Stimulated activated CD8-positive, alpha-beta memory T cell treated with anti-CD3 and anti-CD28 coated beads, Interleukin-15, amount 100 ng/mL, for 4 hours (primary cell): ENCODE results near the gene DCTPP1.

Experiments
- DNase-seq, 2 donors: peaks; one replicate each; pipeline ENCODE4 v3.0.0-alpha.2; 2020; ENCODE audit warnings: low read depth in 2 of 2

The DCTPP1 gene

DNA sequence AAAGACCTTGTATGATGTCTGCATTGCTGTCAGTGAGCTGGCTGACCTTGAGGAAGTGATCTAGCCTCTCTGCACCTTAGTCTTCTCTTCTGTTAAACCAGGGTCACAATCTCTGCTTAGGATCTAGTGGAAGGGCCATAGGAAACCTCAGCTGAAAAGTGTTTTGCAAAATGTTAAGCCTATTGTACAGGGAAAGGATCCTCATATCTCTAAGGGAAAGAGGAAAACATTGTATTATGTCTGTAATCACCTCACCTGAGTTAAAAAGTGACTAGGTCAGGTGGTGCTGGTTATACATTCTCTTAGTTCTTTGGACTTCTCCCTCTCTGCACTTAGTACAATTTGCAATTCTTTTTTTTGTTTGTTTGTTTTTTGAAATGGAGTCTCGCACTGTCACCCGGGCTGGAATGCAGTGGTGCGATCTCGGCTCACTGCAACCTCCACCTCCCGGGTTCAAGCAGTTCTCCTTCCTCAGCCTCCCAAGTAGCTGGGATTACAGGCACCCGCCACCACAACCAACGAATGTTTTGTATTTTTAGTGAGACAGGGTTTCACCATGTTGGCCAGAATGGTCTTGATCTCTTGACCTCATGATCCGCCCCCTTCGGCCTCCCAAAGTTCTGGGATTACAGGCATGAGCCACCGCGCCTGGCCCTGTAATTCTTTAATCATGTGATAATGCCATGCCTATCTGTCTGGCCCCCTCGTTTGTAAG lies 17.8 kb upstream of the DCTPP1 start:
- no peak for DNase-seq

- no peak for DNase-seq
Measured at GRCh38 chr16:30446203-30446595, 16.4 kb upstream of the DCTPP1 start.

- peak; percentile 87 to 96 for DNase-seq
Measured at GRCh38 chr16:30445408-30446202, 15.8 kb upstream of the DCTPP1 start, which contains the start of gene SEPHS2. TSS of gene SEPHS2 (minus strand) at chr16:30445874. CDS start at chr16:30445727, 147 bp downstream.

DNA sequence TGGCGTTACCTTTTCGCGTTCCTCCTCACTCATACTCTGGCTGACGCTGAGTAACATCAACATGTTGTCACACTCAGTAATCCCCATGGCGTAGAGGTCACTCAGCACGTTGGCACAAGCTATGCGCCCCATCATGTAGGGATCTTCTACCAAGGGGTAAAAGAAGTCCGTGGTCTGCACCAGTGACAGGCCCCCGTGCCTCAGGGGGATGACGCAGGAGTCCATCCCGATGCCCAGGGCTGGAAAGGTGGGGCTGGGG lies 15.2 kb upstream of the DCTPP1 start:
- DNase-seq, result no peak

- no peak for DNase-seq
Measured at GRCh38 chr16:30444231-30445148, 14.7 kb upstream of the DCTPP1 start.

GRCh38 chr16:30443631-30444030 lies 13.8 kb upstream of the DCTPP1 start:
- no peak for DNase-seq

DNA sequence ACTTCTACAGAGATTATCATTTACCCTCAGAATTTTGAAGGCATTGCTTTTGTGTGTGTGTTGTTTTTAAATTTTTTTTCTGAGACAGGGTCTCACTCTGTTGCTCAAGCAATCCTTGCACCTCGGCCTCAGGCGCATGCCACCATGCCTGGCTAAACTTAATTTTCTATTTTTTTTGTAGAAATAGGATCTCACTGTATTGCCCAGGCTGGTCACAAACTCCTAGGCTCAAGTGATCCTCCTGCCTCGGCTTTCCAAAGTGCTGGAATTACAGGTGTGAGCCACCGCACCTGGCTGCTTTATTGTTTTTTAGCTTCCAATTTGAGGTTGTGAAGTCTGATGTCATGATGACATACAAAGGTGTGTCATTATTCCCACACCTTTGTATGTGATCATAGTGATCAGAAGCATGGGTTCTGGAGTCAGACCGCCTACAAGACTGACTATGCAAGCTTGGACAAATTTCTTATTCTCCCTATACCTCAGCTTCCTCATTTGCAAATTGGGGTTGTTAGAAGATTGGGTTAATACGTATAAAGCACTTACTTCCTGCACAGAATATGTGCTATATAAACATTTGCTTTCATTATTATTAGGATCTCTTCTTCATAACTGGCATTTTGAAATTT lies 10.0 kb upstream of the DCTPP1 start:
- no peak for DNase-seq

DNA sequence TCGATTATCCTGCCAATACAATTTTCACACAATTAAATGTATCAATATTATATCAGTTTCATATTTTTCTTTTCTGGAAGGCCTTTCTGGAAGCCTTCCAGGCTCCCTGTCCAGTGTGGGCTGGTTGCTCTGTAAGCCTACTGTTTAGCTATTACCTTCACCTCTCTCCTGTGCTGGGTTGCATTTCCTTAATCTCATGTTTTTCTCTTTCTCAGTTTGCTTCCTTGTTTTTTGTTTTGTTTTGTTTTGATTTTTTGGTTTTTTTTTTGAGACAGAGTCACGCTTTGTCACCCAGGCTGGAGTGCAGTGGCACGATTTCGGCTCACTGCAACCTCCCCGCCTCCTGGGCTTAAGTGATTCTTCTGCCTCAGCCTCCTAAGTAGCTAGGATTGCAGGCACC lies 9.0 kb upstream of the DCTPP1 start:
- no peak for DNase-seq

GRCh38 chr16:30437511-30438046 lies 7.7 kb upstream of the DCTPP1 start:
- no peak for DNase-seq

GRCh38 chr16:30434852-30435251 lies 5.0 kb upstream of the DCTPP1 start:
- DNase-seq, result no peak

- no peak for DNase-seq
Measured at GRCh38 chr16:30430428-30430970, 669 bp upstream of the DCTPP1 start.

DNA sequence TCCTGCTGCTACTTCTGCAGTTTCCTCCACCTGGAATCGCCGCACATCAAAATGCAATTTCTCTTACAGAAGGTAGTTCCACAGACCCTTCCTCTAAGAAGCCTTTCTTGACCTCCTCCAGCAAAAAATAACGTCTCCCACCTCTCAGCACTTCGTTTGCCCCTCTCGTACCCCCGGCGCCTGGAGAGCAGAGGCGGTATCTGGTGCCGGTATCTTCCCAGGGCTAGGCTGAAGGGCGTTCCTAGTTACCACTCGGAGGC lies 482 bp downstream of the DCTPP1 start:
- no peak for DNase-seq

DNA sequence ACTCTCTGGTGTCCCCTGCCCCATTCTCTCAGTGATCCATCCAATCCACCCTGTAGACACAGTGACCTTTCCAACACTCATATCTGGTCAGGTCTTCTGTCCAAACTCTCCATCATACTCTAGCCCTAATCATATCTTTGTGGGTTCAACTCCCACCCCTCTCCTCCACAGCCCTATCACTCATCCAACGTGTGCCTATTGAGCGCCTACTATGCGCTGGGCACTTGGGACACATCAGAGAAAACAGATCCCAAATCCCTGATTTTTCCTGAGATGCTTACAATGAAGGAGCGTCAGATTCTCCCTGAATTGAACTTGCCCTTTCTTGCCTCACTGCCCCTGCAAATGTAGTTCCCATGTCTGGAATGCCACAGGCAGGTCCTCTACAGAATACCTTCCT lies 1.8 kb downstream of the DCTPP1 start:
- DNase-seq, result no peak

DNA sequence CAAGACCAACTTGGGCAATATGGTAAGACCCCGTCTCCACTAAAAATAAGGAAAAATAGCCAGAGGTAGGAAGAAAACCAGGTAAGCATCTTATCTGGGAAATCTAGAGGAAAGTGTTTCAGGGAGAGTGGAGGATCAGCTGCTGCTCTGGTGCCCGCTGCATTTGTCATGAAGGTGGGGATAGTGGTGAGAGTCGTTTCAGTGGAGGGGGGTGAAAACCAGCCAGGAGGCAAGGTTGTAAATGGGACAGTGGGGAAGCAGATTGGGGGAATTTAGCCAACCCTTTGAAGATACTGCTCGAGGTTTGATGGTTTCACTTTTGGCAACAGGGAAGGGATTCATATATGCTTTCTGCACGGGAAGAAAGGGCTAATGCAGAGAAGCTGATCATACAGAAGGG lies 8.8 kb downstream of the DCTPP1 start:
- DNase-seq, result no peak

DNA sequence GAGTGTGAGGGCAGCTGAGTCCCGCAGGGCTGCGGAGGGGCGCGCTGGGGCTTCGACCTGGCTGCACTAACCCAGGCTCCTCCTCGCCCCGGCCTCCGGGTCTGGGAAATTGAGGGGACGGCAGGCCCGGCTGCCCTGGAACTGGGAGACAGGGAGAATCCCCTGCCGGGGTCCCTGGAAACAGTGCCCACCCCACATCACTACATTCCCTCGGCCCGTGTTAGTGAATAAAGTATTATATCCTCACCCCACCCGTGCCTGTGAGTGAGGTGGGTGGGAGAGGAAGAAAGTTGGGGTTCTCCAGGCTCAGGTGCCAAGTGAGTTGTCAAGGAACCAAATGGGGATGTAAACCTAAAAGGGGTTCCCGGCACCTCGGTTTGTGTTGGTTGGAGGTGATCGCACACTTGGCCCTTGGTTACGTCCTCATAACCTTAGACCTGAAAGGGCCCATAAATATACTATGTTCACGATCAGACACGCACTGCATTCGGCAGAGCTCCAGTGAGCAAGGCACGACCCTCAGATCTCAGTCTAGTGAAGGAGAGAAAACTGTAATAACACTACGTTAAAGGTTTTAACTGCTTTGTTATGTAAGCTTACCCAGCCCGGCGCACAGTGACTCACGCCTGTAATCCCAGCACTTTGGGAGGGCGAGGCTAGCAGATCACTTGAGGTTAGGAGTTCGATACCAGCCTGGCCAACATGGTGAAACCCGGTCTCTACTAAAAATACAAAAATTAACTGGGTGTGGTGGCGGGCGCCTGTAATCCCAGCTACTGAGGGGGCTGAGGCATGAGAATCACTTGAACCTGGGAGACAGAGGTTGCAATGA lies 11.3 kb downstream of the DCTPP1 start:
- DNase-seq, result no peak

DNA sequence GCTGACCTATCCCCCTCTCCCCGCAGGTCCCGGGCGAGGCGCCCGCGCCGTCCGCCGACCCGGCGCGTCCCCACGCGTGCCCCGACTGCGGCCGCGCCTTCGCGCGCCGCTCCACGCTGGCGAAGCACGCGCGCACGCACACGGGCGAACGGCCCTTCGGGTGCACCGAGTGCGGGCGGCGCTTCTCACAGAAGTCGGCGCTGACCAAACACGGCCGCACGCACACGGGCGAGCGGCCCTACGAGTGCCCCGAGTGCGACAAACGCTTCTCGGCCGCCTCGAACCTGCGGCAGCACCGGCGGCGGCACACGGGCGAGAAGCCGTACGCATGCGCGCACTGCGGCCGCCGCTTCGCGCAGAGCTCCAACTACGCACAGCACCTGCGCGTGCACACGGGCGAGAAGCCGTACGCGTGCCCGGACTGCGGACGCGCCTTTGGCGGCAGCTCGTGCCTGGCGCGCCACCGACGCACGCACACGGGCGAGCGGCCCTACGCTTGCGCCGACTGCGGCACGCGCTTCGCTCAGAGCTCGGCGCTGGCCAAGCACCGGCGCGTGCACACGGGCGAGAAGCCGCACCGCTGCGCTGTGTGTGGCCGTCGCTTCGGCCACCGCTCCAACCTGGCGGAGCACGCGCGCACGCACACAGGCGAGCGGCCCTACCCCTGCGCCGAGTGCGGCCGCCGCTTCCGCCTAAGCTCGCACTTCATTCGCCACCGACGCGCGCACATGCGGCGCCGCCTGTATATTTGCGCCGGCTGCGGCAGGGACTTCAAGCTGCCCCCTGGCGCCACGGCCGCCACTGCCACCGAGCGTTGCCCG lies 12.1 kb downstream of the DCTPP1 start:
- DNase-seq, result peak; percentile 74 to 81

- no peak for DNase-seq
Measured at GRCh38 chr16:30416624-30417528, 13.0 kb downstream of the DCTPP1 start.

- no peak for DNase-seq
Measured at GRCh38 chr16:30416047-30416603, 13.7 kb downstream of the DCTPP1 start.

- no peak for DNase-seq
Measured at GRCh38 chr16:30414159-30414558, 15.7 kb downstream of the DCTPP1 start.
